ENCODE results near the gene ATAD3A. TPM values are rescaled to one million over a fixed set of nuclear protein-coding genes. Genes with fewer than 3 reads are reported as not detected.
"Not testable (repeated sequence)": the region's sequence is repeated elsewhere in the genome, so short reads cannot be mapped to it uniquely, and the experiment has no call there.

The ATAD3A gene
- total RNA-seq, 1 donor from 2014 or later = 31.7 TPM

- H3K27me3 Mint-ChIP-seq (ENCODE audit: unreplicated experiment) = no peaks in the 10 kb centered on the region
- TF ChIP-seq, protein P1, sequence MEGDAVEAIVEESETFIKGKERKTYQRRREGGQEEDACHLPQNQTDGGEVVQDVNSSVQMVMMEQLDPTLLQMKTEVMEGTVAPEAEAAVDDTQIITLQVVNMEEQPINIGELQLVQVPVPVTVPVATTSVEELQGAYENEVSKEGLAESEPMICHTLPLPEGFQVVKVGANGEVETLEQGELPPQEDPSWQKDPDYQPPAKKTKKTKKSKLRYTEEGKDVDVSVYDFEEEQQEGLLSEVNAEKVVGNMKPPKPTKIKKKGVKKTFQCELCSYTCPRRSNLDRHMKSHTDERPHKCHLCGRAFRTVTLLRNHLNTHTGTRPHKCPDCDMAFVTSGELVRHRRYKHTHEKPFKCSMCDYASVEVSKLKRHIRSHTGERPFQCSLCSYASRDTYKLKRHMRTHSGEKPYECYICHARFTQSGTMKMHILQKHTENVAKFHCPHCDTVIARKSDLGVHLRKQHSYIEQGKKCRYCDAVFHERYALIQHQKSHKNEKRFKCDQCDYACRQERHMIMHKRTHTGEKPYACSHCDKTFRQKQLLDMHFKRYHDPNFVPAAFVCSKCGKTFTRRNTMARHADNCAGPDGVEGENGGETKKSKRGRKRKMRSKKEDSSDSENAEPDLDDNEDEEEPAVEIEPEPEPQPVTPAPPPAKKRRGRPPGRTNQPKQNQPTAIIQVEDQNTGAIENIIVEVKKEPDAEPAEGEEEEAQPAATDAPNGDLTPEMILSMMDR (IDR thresholded peaks at IDR 0.05) = no peak
- H3K4me1 Mint-ChIP-seq (ENCODE audit: unreplicated experiment) = no peaks in the 10 kb centered on the region
- no peak overlapping the region for H3K27ac Mint-ChIP-seq (ENCODE audit: unreplicated experiment)
- H3K4me3 Mint-ChIP-seq (ENCODE audit: unreplicated experiment) = no peak overlapping the region
- no peaks in the 10 kb centered on the region for H3K9me3 Mint-ChIP-seq (ENCODE audit: unreplicated experiment)
- peaks cover 8% of the 10 kb centered on the region for H3K36me3 Mint-ChIP-seq (ENCODE audit: unreplicated experiment)
- no peak for DNase-seq (ENCODE audit: extremely low spot score, unreplicated experiment)
These were observed 29.1 kb upstream of the ATAD3A start for GRCh38 chr1:1482856-1483255.

GRCh38 chr1:1483714-1484113 is 28.2 kb upstream of the ATAD3A start:
- no peak overlapping the region for H3K27ac Mint-ChIP-seq (ENCODE audit: unreplicated experiment)
- H3K4me3 Mint-ChIP-seq (ENCODE audit: unreplicated experiment) = no peak overlapping the region
- no peaks in the 10 kb centered on the region for H3K27me3 Mint-ChIP-seq (ENCODE audit: unreplicated experiment)
- H3K36me3 Mint-ChIP-seq (ENCODE audit: unreplicated experiment) = peaks cover 10% of the 10 kb centered on the region
- H3K9me3 Mint-ChIP-seq (ENCODE audit: unreplicated experiment) = no peaks in the 10 kb centered on the region
- TF ChIP-seq, protein P1 (IDR thresholded peaks at IDR 0.05) = no peak
- H3K4me1 Mint-ChIP-seq (ENCODE audit: unreplicated experiment) = no peaks in the 10 kb centered on the region
- DNase-seq (ENCODE audit: extremely low spot score, unreplicated experiment) = no peak

DNA sequence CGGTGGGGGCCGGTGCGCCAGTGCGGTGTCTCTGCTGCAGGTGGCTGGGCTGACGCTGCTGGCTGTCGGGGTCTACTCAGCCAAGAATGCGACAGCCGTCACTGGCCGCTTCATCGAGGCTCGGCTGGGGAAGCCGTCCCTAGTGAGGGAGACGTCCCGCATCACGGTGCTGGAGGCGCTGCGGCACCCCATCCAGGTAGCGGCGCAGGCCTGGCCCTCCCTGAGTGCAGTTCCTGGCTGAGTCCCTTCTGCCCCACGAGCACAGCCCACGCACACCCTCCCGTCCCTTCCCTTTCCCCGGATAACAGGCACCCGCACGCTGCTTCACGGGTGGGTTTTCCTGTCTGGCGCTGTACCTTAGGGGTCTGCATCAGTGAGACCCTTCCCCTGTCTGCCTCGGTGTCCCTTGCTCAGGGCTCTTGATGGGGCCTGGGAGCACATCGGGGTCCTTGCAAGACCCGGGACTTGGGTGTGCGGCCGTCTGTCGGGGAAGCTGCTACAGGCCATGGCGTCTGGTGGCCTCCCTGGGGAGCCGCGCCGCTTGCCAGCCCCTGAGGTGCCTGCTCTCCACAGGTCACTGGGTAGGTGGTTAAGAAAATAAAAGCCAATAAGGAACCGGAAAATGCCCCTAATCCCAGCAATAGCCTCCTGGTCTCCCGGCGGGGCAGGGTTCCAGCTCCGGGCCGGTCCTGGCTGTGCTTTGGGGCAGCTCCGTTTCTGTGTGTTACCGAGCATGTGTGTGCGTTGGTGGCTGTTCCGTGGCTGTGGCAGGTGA is 26.8 kb upstream of the ATAD3A start:
- not testable (repeated sequence) for H3K9me3 Mint-ChIP-seq (ENCODE audit: unreplicated experiment); H3K4me1 Mint-ChIP-seq (ENCODE audit: unreplicated experiment); H3K27me3 Mint-ChIP-seq (ENCODE audit: unreplicated experiment); H3K4me3 Mint-ChIP-seq (ENCODE audit: unreplicated experiment); DNase-seq (ENCODE audit: extremely low spot score, unreplicated experiment); H3K27ac Mint-ChIP-seq (ENCODE audit: unreplicated experiment)
- H3K36me3 Mint-ChIP-seq (ENCODE audit: unreplicated experiment) = peaks cover 15% of the 10 kb centered on the region

- DNase-seq (ENCODE audit: extremely low spot score, unreplicated experiment); H3K27ac Mint-ChIP-seq (ENCODE audit: unreplicated experiment); H3K9me3 Mint-ChIP-seq (ENCODE audit: unreplicated experiment); H3K4me1 Mint-ChIP-seq (ENCODE audit: unreplicated experiment); H3K27me3 Mint-ChIP-seq (ENCODE audit: unreplicated experiment); H3K4me3 Mint-ChIP-seq (ENCODE audit: unreplicated experiment): not testable (repeated sequence)
- peaks cover 18% of the 10 kb centered on the region for H3K36me3 Mint-ChIP-seq (ENCODE audit: unreplicated experiment)
These were observed 26.1 kb upstream of the ATAD3A start for GRCh38 chr1:1485755-1486317.

GRCh38 chr1:1487701-1488100 is 24.3 kb upstream of the ATAD3A start:
- Mint-ChIP-seq H3K9me3 (ENCODE audit: unreplicated experiment) (no peaks in the 10 kb centered on the region), H3K27me3 (ENCODE audit: unreplicated experiment) (no peaks in the 10 kb centered on the region), H3K27ac (ENCODE audit: unreplicated experiment) (no peak overlapping the region), H3K4me1 (ENCODE audit: unreplicated experiment) (no peaks in the 10 kb centered on the region), H3K36me3 (ENCODE audit: unreplicated experiment) (peaks cover 28% of the 10 kb centered on the region), H3K4me3 (ENCODE audit: unreplicated experiment) (no peak overlapping the region)
- no peak for DNase-seq (ENCODE audit: extremely low spot score, unreplicated experiment)
- TF ChIP-seq, protein P1 (IDR thresholded peaks at IDR 0.05) = no peak

- H3K36me3 Mint-ChIP-seq (ENCODE audit: unreplicated experiment) = peaks cover 38% of the 10 kb centered on the region
- H3K27ac Mint-ChIP-seq (ENCODE audit: unreplicated experiment) = no peak overlapping the region
- H3K4me1 Mint-ChIP-seq (ENCODE audit: unreplicated experiment) = no peaks in the 10 kb centered on the region
- TF ChIP-seq, protein P1 (IDR thresholded peaks at IDR 0.05) = no peak
- H3K9me3 Mint-ChIP-seq (ENCODE audit: unreplicated experiment) = no peaks in the 10 kb centered on the region
- no peak for DNase-seq (ENCODE audit: extremely low spot score, unreplicated experiment)
- no peaks in the 10 kb centered on the region for H3K27me3 Mint-ChIP-seq (ENCODE audit: unreplicated experiment)
- H3K4me3 Mint-ChIP-seq (ENCODE audit: unreplicated experiment) = no peak overlapping the region
These were observed 22.7 kb upstream of the ATAD3A start for GRCh38 chr1:1489231-1489630.

Measured in osteocyte (in vitro differentiated cells).